Measurements from ENCODE around the gene RALBP1.

RALBP1 gene

DNA sequence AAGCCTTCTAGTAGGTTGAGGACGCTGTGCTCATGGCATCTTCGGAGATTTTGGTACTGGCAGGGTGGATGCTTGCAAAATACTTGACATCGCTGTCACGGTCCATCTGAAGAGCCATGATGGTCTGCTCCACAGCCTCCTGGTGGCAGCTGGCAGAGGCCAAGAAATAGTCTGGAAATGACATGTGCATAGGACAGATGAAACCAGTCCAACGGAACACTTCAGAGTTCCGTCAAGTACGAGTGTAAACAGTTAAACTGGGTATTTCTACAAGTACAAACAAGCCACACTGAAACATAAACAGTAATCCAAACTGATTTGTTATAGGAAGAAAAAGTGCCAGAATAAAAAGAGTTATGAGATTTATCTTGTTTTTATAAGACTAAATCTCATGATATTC is 72.5 kb downstream of the RALBP1 start:
- DNase-seq (ENCODE audit: low spot score) = no peak

DNA sequence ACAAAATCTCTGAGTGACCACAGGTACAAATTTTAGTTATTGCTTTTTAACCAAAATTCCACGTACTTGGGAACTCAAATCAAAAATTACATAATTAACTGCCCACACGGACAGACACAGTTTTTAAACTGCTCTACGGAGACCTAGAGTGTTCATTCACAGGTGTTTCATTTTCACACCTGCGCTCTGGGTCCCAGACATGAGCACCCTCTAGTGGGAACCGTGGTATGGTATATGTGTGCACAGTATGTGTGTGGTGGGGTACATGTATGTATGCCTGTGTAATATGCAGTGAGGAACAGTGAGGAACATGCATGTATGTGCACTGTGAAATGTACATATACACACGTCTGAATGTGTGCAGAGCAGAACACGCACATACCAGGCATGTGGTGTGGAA is 74.1 kb downstream of the RALBP1 start:
- DNase-seq (ENCODE audit: low spot score) = no peak

DNA sequence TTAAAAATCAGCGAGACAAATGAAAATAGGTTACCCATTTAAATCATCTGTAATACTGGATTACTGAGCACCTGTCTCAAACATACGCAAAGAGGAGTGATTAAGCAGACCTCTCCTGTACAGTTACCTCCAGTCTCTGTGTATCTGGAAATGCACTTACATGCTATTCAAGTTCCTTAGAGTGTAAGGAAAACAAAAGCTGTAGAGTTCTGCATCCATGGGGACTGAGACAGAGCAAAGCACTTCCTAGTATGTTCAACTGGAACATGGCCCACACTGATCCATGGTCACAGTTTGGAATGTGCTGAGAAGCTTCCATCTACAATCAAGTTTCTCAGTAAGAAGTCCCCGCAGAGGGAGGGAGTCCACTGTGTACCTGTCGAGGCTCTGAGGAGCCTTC is 75.1 kb downstream of the RALBP1 start:
- DNase-seq (ENCODE audit: low spot score) = no peak

DNA sequence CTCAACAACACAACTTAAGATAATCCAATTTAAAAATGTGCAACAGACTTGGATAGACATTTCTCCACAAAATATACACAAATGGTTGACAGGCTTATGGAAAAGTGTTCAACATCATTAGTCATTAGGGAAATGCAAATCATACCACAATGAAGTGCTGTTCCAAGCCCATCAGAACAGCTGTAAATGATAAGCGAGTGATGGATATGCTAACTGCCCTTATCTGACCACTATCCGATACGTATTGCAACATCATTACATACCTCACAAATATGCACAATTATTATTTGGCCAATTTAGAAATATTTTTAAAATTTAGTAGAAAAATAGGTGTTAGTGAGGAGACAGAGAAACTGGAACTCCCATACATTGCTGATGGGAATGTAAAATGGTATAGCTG is 76.9 kb downstream of the RALBP1 start:
- DNase-seq (ENCODE audit: low spot score) = no peak

DNA sequence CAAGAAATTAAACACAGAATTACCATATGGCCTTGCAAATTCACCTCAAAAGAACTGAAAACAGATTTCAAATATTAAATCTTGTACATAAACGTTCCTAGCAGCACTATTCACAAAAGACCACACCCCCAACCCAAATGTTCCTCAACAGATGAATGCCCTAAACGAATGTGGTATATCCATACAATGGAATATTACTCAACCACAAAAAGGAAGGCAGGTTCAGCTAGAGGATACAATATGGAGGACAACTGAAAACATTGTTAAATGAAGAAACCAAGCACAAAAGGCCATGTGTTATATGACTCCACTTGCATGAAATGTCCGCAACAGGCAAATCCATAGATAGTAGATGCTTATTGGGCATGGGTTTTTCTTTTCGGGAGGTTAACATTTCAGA is 77.3 kb downstream of the RALBP1 start:
- no peak for DNase-seq (ENCODE audit: low spot score)

DNA sequence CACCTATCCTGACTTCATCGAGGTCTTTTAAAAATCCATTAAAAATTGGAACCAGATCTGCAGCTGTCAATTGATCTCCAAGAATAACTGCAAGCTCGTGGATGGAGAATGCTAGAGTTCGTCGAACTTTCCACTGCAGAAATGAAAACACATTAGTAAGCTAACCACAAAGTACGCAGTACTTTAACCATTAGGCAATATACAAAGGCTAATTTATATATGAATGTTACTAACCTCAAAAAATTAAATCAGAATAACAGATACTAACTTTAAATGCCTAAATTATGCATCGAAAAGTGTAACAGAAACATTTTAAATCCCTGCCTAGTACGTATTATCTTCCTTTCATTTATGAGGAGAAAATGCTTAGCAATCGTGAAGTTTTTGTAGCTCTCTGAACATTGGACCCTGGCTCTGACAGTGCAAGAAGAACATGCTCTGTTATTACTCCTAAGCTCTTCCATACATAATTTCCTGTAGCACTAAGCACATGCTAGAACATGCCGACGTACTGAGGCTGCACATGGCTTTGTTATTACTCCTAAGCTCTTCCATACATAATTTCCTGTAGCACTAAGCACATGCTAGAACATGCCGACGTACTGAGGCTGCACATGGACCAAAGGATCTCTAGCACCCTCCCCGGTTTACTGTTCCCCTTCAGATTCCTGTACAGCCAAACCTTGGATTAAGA is 82.1 kb downstream of the RALBP1 start:
- no peak for DNase-seq (ENCODE audit: low spot score)

DNA sequence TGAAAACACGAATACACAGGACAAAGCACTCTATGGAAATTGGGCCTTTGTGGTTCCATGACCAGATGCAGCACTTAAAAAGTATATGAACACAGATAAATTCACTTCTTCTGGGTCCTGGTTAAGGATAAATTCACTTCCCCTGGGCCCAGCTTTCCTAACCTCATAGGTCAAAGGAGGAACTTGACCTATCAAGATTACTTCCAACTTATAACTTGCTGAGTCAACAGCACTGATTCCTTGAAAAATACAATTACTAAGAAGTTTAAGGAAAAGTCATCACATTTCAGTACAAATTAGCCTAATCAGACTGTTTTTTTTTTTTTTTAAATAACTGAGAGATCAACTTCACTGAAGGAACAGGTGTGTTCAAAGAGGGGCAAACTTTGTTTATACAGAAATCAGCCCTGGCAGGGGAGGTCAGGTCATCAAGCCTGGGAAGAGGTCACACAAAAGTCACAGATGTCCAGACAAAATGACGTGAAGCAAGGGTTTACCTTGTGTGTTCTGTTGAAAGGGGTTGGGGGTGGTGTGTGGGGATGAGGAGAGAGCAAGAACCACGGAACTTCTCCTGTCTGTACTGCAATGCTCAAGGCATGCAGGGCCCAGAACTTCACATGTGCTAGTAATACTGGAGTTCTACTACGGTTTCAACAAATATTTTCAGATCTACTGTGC is 83.2 kb downstream of the RALBP1 start:
- DNase-seq (ENCODE audit: low spot score) = no peak

DNA sequence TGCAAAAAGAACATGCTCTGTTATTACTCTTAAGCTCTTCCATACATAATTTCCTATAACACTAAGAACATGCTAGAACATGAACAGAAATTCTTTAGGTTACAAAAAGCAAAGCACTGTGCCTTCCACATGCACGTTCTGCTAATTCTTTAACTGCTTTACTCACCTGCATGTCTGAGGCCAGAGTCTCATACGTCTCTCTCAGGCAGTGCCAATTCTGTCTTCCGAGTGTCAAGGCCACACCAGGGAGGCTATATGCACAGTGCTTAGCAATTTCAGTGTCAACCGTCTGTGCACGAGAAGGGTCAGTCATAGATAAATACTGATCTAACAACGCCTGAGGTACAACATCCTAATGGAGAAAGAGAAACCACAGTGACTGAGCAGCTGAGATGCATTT is 83.9 kb downstream of the RALBP1 start:
- no peak for DNase-seq (ENCODE audit: low spot score)

DNA sequence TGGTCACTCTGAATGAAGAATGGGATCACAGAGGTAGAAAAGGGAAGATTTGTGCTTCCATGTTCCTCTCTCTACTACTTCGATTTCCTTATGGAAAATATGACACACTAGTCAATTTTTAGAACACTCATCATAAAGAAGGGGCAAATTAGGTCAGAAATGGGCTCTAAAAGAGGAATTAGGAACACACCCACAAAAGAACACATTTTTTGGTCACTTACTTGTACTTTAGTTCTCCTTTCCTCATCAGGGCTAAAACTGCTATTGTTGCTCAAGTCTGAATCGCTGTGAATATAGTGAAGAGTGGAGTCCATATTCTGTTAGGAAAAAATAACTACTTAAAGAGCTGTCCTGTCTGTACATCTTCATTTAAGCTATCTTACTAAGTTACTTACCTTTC is 86.4 kb downstream of the RALBP1 start:
- no peak for DNase-seq (ENCODE audit: low spot score)

DNA sequence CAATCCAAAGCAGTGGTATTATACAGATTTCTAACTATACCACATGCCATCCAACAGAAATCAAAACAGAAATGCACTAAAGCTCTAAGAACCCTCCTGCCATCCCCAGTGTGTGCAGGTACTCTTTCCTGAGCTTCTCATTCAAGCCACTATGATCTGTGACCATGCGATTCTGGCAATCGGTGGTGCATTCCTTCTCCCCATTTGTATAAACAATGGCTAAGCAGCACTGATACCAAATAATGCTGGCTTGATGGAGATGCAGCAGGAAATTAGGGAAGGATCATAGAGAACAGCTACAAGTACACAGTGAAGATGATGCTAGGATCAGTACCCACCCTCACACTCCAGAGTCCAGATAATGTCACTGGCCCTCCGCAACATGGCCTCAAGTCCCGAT is 87.3 kb downstream of the RALBP1 start:
- no peak for DNase-seq (ENCODE audit: low spot score)

DNA sequence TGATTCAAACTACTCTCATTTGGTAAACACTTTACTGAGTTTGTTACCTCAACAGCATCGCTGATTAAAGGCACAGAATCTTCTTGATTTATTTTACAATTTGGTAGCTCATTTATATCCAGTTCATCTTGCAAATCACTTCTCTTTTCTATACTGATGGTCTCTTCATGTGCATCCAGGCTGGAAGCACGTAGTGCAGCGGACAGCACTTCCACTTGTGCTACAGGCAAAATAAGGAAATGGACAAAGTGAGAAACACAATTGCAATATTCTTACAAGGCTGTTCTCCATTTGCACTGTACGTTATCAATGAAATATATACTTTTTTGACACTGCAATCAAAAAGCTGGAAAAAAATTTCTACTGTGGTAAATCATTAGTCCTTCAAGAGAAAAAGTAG is 88.0 kb downstream of the RALBP1 start:
- no peak for DNase-seq (ENCODE audit: low spot score)

DNA sequence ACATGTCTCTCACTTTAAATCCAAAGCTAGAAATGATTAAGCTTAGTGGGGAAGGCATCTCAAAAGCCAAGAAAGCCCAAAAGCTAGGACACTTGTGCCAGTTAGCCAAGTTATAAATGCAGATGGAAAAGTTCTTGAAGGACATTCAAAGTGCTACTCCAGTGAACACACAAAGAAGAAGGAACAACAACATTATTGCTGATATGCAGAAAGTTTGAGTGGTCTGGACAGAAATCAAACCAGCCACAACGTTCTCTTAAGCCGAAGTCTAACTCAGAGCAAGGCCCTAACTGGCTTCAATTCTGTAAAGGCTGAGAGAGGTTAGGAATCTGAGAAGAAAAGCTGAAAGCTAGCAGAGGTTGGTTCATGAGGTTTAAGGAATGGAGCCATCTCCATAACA is 90.1 kb downstream of the RALBP1 start:
- DNase-seq (ENCODE audit: low spot score) = no peak

DNA sequence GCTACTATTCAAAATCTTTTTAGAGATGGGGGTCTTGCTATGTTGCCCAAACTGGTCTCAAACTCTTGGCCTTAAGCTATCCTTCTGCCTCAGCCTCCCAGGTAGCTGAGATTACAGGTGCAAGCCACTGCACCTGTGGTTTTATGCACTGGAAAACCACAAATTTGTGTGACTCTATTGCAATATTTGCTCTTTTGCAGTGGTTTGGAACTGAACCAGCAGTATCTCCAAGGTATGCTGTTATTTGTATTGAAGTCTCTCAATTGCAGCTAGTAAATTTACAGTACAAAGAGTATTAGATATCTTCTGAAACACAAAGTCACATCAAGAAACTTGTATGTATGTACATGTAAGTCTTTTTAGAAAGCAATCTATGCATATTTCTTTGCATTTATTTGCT is 92.9 kb downstream of the RALBP1 start:
- DNase-seq (ENCODE audit: low spot score) = no peak

DNA sequence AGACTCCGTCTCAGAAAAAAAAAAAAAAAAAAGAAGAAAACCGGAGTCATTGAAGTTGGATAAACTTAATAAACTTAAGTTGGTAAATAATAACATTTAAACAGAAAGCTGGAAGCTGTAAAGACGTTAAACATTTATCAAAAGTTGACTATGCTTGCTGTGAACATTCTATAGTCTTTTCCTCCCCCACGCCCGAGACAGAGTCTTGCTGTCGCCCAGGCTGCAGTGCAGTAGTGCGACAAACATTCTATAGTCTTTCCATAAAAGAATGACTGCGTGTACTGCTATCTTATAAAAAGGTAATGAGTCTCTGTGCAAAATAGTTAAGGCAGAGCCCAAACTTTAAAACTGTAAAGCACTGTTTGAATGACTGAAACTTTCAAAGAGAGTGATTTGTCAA is 93.9 kb downstream of the RALBP1 start:
- DNase-seq (ENCODE audit: low spot score) = no peak

DNA sequence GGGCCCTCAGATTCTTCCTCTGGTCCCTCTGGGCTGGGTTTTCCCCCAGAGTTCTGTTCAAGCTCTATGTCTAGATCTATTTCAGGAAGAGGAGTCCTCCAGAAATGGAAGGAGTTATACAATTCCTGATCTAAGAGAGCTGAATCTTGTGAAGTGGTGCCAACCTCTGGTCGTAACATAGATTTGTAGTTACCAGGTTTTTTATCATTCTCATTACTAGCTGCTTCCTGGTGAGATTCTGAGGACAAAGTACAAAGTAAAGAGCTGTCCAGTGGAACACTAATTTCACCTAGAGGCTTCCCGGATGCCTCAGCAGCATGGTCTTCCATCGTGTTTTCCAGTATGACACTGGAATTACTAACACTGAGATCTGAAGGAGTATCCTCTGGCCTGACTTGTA is 94.9 kb downstream of the RALBP1 start:
- no peak for DNase-seq (ENCODE audit: low spot score)

DNA sequence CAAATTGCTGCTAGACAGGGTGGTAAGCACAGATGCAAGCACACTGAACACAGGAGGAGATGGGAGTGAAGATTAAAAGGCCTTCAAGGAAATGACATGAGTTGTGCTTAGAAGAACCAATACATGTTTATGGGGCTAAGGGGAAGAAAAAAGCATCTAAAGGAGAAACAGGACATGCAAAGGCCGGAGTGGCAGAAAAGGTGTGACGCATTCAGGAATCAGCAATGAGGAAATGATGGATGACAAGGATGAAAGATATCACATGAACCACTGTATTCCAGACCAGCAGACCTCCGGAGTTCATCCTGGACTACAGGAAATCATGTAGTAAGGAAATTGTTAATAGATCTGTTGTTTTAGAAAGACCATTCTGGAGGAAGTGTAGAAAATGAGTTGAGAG is 96.2 kb downstream of the RALBP1 start:
- no peak for DNase-seq (ENCODE audit: low spot score)

DNA sequence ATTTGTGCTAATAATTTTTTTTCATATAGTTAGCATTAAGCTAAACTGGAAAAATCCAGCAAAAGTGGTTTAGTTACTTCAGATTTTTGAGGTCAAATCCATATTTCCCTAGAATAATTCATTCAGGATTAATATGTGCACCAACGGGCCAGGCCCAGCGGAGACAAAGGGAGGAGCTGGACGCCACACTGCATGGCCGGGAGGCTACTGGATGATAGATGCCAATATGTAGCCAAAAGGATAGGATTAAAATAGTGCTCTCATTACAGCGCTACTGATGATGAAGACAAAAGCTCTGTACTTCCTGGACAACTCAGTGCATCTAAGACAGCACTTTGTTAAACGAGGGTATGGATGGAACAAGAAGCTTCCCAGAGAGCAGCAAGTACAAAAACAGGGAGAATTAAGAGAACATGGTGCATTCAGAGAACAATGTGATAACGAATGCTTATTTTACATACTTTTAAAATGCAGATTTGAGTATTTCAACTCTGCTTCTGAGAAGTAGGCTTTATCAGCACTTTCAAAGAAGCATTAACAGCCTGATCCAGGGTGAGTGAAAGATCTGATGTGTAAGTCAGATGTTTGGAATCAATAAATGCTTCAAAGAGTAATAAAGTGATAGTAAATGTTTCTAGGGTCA is 99.3 kb downstream of the RALBP1 start:
- DNase-seq (ENCODE audit: low spot score) = no peak

DNA sequence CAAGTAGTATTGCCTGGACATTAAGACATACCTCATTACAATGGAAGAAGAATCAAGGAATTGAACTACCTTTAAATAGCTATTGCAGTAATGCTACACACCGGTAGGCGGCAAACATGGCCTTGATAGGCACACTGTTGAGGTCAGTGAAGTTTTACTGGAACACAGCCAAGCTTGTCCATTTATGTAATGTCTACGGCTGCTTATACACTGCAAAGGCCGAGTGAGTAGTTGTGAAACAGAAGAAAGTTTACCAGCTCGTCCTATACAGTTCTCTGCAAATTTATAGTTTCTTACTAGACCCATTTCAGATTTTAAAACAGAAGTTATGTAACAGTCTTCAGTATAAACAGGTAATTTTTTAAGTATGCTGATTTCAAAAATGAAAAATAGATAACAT is 100.2 kb downstream of the RALBP1 start:
- peak; percentile 13 for DNase-seq (ENCODE audit: low spot score)

DNA sequence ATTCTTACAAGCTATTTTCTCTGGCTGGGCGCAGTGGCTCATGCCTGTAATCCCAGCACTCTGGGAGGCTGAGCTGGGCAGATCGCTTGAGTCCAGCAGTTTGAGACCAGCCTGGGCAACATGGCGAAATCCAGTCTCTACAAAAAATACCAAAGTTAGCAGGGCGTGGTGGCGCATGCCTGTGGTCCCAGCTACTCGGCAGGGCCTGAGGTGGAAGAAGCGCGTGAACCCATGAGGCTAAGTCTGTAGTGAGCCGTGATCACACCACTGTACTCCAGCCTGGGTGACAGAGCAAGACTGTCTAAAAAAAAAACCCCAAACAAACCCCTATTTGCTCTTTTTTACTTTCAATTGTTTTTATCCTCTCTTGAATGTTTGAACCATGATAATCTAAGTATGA is 102.0 kb downstream of the RALBP1 start:
- no peak for DNase-seq (ENCODE audit: low spot score)

DNA sequence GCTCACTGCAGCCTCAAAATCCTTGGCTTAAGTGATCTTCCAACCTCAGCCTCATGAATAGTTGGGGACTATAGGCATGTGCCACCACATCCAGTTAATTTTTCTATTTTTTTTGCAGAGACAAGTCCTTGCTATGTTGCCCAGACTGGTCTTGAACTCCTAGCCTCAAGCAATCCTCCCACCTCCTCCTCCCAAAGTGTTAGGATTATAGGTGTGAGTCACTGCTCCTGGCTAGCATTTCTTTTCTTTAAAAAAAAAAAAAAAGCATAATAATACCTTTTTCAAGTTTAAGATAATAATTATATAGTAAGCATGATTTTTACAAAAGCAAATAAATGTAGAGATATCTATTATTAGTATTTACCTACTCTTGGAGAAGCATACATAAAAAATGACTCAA is 103.0 kb downstream of the RALBP1 start:
- no peak for DNase-seq (ENCODE audit: low spot score)

DNA sequence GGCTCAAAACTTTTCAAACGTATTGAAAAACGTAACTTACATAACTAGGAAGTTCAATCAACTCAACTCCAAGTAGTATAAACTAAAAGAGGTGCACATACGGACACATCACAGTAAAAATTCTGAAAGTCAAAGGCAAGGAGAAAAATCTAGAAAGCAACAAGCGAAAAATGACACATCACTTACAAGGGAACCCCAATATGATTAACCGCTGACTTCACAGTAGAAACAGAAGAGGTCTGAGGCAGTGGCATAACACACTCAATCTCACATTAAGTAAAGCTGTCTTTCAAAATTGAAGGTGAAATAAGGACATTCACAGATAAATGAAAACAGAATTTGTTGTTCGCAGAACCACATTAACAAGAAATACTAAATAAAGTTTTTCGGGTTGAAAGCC is 106.4 kb downstream of the RALBP1 start:
- no peak for DNase-seq (ENCODE audit: low spot score)

DNA sequence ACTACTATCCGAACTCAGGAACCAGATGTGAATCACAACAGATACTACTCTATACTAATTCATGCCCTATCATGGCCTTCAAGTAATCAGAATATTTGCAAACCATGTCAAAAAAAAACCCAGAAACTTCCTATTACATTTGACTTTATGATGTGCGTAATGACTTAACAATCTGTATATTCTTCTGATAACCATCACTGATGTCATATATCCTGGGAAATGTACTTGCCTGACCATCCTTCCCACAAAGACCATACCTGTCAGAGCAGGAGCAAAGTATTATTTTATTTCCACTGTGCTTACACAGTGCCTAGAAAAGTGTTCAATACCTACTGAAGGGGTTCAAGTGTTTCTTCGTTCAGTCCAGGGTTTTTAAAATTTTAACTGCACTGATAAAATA is 111.5 kb downstream of the RALBP1 start:
- DNase-seq (ENCODE audit: low spot score) = no peak
